GM12873 (cell line): Measurements from ENCODE around the gene RHBDD3.

Source experiments
- TF ChIP-seq, protein P1 (sequence below): IDR thresholded peaks from 2 replicates; pipeline ENCODE4 v1.5.1; 2012; ENCODE audit warnings: low read depth, mild to moderate bottlenecking, moderate library complexity, low read length, control low read depth; ENCODE audit not compliant: insufficient read depth; ENCODE audit errors: missing control alignments

RHBDD3 gene

DNA sequence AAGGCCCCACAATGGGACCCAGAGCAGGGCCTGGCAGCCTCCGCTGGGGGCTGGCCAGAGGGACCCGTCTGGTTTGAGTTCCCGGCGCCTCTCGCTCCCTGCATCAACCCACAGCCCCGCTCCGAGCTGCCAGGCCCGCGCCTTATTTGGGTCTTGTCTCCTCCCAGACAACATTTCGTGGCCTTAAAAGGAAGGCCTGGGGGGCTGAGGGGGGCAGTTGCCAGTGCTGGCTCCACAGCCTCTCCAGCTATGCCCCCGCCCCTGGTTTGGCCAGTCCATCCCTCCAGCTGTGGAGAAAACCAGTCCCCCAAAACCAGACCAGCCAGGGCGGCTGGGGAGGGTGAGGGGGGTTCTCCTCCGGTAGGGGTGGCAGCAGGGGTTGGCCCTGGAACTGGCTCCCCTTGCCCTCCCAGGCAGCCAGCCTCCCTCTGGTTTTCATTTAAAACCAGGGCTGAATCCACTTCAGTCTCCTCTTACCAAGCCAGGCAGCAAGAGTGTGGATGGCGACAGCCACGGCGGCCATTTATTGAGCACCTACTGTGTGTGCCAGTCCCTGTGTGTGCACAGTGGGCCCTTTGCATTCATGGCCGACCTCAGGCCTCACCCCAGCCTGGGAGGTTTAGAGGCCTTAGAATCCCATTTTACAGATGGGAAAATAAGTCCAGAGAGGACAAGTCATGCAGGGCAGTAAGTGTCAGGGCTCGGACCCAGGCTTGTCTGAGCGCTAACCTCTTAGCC, 43.5 kb downstream of the RHBDD3 start:
- TF ChIP-seq, protein P1, sequence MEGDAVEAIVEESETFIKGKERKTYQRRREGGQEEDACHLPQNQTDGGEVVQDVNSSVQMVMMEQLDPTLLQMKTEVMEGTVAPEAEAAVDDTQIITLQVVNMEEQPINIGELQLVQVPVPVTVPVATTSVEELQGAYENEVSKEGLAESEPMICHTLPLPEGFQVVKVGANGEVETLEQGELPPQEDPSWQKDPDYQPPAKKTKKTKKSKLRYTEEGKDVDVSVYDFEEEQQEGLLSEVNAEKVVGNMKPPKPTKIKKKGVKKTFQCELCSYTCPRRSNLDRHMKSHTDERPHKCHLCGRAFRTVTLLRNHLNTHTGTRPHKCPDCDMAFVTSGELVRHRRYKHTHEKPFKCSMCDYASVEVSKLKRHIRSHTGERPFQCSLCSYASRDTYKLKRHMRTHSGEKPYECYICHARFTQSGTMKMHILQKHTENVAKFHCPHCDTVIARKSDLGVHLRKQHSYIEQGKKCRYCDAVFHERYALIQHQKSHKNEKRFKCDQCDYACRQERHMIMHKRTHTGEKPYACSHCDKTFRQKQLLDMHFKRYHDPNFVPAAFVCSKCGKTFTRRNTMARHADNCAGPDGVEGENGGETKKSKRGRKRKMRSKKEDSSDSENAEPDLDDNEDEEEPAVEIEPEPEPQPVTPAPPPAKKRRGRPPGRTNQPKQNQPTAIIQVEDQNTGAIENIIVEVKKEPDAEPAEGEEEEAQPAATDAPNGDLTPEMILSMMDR, result no peak

DNA sequence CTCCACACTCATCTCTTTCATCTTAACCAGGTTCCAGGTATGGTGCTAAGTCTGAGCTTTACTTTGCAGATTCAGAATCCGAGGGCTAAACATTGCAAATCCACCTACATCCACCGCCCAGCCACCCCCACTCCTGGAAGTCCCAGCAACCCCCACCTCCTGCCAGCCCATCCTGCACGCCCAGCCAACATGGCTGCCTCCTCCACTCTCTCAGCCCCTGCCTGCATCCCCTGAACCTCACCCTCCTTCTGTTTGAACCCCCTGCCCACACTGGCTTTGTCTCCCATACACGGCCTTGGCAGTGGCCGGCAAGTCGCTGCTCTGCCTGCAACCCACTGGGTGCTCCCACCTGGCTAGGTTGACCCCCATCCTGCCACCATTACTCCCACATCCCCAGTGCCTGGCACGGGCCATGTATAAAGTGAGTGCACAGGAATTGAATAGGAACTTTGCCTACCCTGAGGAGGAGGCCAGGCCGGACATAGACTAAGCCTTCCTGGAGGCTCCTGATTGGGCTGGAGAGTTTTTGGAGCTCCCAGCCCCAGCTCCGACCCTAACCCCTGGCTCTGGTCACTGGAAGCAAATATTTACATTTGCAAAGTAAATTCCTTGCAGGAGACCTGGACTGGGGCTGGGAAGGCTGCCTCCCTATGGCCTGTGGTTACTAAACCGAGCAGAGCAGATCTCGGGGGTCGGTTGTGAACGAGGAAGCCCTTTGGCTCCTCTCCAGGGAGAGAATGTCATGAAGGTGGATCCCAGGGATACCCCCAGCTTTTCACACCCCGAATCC, 47.7 kb downstream of the RHBDD3 start:
- TF ChIP-seq, protein P1, result no peak

DNA sequence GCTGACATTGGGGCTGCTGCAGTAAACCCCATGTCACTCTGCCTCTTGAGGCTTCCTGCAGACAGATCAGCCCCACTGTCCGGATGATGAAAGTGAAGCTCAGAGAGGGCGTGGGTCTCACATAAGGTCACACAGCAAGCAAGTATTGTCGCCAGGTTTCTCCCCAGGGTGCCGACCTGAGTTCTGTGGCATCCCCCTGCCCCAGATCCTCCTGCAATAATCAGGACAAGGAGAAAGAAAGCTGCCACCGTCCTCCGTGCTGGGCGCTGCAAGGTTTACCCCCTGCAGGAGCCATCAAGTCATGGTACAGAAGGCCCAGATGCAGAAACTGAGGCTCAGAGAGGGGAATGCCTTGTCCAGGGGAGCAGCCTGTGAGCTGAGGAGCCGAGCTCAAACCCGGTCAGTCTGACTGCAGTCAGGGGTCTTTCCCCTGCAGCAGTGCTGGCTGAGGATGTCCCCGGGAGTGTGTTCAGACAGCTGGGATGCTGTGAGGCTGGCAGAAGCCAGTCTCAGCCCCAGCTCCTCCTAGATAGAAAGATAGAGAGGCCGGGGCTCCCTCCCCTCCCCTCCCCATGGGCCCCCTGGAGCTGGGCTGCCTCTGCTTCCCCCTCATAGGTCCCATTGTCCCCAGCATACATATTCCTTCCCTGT, 48.9 kb downstream of the RHBDD3 start:
- TF ChIP-seq, protein P1, result no peak

DNA sequence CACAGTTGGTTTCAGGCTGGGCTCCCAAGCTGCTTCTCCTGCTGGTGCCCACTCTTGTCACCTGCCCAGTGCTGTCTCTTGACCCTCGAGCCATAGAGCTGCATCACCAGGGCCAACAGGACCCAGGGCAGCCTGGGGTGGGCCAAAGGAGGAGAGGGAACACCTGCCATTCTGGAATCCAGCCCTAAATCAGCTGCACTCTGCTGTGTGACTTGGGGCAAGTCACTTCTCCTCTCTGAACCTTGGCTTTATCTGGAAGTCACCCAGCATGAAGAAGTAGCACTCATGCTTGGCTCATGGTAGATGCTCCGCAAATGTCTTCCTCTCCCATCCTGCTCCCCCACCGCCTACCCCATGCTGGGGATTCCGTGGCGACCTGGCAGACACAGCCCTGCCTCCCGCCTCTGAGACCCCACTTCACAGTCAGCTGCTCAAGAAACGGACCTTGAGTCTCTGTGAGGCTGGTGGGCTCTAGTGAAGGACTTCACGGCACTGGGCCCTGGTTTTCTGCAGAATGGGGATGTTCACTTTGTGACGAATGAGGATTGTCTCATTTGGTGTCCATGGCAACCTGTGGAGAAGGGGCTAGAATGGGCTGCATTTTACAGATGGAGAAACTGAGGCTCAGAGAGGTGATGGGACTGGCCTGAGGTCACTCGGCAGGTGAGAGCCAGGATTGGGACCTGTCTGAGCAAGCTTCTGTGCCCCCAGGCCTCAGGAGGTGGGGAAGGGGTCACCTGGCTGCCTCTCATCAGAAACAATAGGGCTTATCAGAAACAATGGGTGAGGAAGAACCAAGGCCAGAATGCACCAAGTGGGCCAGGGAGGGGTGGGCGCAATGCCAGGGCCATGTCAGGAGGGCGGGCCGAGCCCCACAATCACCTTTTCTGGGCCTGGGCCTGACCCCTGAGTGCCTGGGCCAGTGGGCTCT, 49.7 kb downstream of the RHBDD3 start:
- TF ChIP-seq, protein P1, result no peak

DNA sequence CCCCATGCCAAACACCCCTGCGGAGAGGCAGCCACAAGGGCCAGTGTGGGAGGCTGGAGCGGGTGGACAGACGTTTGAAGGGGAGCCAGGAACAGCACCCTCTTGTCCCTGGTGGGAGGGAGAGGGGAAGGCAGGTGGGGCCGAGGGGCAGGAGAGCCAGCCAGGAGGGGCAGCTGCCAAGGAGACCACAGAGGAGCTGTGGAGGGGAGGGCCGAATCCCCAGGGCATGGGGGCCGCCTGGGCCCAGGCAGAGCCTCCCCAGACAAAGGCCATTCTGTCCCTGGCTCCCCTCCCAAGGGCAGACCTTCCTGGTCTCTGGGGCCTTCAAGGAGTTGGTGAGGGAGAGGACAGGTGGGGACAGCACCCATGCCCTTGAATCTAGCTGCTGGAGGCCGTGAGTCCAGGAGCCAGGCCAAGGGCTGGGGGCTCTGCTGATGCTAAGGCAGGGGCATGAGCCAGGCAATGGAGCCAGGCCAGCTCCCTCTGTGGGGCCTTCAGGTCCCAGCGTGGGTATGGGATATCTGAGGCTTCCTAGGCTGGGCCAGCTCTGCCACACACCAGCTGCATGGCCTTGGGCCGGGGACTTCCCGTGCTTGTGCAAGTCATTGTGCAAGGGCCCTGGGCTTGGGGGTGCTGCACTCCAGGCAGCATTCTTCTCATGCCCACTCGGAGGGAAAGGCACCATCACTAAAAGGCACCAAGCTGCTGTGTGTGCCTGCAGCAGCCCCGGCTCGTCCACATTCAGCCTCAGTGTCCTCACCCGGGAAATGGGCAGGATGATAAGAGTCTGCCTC, 50.7 kb downstream of the RHBDD3 start:
- TF ChIP-seq, protein P1, result no peak

DNA sequence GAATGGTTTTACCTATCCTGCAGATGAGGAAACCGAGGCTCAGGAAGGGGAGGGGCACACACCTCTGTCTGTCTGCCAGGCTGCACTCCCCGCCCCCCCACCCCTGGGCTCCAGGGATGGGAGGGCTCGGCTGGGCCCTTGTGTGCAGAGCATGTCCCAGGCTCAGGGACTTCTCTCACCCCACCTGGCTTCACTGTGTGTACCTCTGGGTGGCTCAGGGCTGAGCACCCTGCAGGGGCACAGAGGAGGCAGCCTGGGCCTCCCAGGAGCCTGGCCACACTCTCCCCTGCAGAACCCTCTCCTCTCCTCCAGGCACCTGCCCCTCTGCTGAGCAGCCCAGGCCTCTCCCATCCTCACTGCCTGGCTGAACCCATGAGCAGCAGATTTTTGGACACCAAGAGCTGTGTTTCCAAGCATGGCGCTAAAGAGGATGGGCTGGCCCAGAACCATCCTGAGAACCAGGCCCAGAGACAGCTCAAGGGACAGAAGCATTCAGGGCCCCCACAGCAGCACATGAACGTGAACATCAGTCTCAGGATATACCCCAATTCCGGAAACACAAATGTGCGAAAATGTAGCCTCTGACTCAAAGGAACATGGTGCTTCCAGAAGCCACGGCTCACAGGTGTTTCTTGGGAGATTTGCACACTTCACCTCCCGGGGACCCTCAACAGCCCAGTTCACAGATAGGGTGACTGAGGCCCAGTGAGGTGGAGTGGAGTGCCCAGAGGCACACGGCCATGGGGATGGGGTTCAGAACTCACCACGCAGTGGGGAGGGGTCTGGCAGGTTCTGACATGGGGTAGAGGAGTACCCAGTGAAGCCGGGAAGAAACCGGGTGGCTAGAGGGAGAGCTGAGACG, 51.5 kb downstream of the RHBDD3 start:
- TF ChIP-seq, protein P1, result no peak
